Measurements from ENCODE around the gene FBH1.

DNA sequence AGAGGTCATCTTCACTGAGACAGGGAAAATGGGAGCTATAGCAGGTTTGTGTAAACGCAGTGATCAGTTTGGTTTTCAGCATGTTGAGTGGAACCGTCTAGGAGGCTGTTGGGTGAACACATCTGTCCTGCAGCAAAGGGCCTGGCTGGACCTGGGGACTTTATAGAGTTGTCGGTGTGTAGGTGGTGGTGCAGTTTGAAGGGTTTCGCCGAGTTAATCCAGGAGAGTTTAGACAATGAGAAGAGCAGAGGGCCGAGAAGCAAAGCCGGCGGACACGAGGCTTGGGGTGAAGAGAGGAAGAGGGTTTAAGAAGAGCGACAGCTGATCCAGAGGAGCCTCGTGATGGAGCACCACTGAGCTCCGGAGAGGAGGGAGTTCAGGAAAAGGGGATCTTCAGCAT, 48.2 kb downstream of the FBH1 start:
- TF ChIP-seq, protein P1, sequence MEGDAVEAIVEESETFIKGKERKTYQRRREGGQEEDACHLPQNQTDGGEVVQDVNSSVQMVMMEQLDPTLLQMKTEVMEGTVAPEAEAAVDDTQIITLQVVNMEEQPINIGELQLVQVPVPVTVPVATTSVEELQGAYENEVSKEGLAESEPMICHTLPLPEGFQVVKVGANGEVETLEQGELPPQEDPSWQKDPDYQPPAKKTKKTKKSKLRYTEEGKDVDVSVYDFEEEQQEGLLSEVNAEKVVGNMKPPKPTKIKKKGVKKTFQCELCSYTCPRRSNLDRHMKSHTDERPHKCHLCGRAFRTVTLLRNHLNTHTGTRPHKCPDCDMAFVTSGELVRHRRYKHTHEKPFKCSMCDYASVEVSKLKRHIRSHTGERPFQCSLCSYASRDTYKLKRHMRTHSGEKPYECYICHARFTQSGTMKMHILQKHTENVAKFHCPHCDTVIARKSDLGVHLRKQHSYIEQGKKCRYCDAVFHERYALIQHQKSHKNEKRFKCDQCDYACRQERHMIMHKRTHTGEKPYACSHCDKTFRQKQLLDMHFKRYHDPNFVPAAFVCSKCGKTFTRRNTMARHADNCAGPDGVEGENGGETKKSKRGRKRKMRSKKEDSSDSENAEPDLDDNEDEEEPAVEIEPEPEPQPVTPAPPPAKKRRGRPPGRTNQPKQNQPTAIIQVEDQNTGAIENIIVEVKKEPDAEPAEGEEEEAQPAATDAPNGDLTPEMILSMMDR (IDR thresholded peaks at IDR 0.05): no peak
- no peak for TF ChIP-seq POLR2A (IDR thresholded peaks at IDR 0.05)

Measured in body of pancreas (tissue), 4 donors.